ENCODE measurements around the gene ITFG2. TPM values are rescaled to one million over a fixed set of nuclear protein-coding genes. Genes with fewer than 3 reads are reported as not detected.

ITFG2 gene
- total RNA-seq (48.2 TPM), polyA plus RNA-seq (ENCODE audit: insufficient read depth, low read depth, low replicate concordance) (23.6 TPM)
- long read RNA-seq, donor 1, transcript ITFG2-201 (12 exons, 2,361 nt): major isoform, 11 of 48 reads
- long read RNA-seq, donor 1, partial matches to known transcripts: 32 of 48 reads
- long read RNA-seq, donor 1, other reads (novel, unspliced or antisense): 0 of 48 reads
- long read RNA-seq, donor 2, transcript ITFG2-201 (12 exons, 2,361 nt): major isoform, 8 of 21 reads
- long read RNA-seq, donor 2, partial matches to known transcripts: 9 of 21 reads
- long read RNA-seq, donor 2, other reads (novel, unspliced or antisense): 0 of 21 reads
- long read RNA-seq, donor 3, transcript ITFG2-201 (12 exons, 2,361 nt): major isoform, 7 of 45 reads
- long read RNA-seq, donor 3, partial matches to known transcripts: 33 of 45 reads
- long read RNA-seq, donor 3, other reads (novel, unspliced or antisense): 0 of 45 reads
- long read RNA-seq, donor 4, partial matches to known transcripts: 61 of 76 reads
- long read RNA-seq, donor 4, other reads (novel, unspliced or antisense): 11 of 76 reads
- long read RNA-seq, donor 5, partial matches to known transcripts: 0 of 3 reads
- long read RNA-seq, donor 5, other reads (novel, unspliced or antisense): 0 of 3 reads
- long read RNA-seq, donor 6, partial matches to known transcripts: 0 of 5 reads
- long read RNA-seq, donor 6, other reads (novel, unspliced or antisense): 0 of 5 reads
- long read RNA-seq, donor 7, transcript ITFG2-201 (12 exons, 2,361 nt): major isoform, 30 of 67 reads
- long read RNA-seq, donor 7, partial matches to known transcripts: 17 of 67 reads
- long read RNA-seq, donor 7, other reads (novel, unspliced or antisense): 15 of 67 reads
- long read RNA-seq, donor 8, transcript ITFG2-201 (12 exons, 2,361 nt): major isoform, 12 of 14 reads
- long read RNA-seq, donor 8, partial matches to known transcripts: 0 of 14 reads
- long read RNA-seq, donor 8, other reads (novel, unspliced or antisense): 0 of 14 reads
- long read RNA-seq, donor 9, transcript ITFG2-201 (12 exons, 2,361 nt): major isoform, 7 of 8 reads
- long read RNA-seq, donor 9, partial matches to known transcripts: 0 of 8 reads
- long read RNA-seq, donor 9, other reads (novel, unspliced or antisense): 0 of 8 reads
- long read RNA-seq, donor 10, transcript ITFG2-201 (12 exons, 2,361 nt): major isoform, 10 of 20 reads
- long read RNA-seq, donor 10, partial matches to known transcripts: 0 of 20 reads
- long read RNA-seq, donor 10, other reads (novel, unspliced or antisense): 6 of 20 reads

- intact Hi-C loops (cut with DNase I): no loop called here
- H3K4me1 ChIP-seq (ENCODE audit: control insufficient read depth in 2 of 3, insufficient read depth in 2 of 3, low read depth in 1 of 3, low read length in 3 of 3): peaks cover 0 to 14% (median 8%) of the 10 kb centered on the region in 3 donors
- H3K4me3 ChIP-seq (ENCODE audit: low read length in 3 of 3): peak within 1 kb of the TSS; percentile 79 to 100 (median 100)
- H3K9me3 ChIP-seq (ENCODE audit: control insufficient read depth in 2 of 3, insufficient read depth in 1 of 3, low read length in 3 of 3): no peaks in the 10 kb centered on the region
- H3K27ac ChIP-seq (ENCODE audit: low read depth in 2 of 2, low read length in 2 of 2): peak within 1 kb of the TSS; percentile 88 to 100
- peaks cover 0 to 10% (median 2%) of the 10 kb centered on the region in 3 donors for H3K36me3 ChIP-seq (ENCODE audit: control insufficient read depth in 2 of 3, insufficient read depth in 3 of 3, low read length in 3 of 3)
- peak; percentile 16 for TF ChIP-seq CTCF (IDR thresholded peaks at IDR 0.05; ENCODE audit: borderline replicate concordance, extremely low read depth, insufficient read depth)
- peak within 1 kb of the TSS; percentile 31 to 100 (median 98) for H3K9ac ChIP-seq (ENCODE audit: low read length in 3 of 3)
- no peaks in the 10 kb centered on the region for H3K27me3 ChIP-seq (ENCODE audit: control insufficient read depth, insufficient read depth, low read length)
- peak; percentile 80 for FAIRE-seq
- peak; percentile 98 to 100 (median 99) for DNase-seq
These were observed at the start of gene ITFG2 for GRCh38 chr12:2812290-2813213. Gene ITFG2 (plus strand): TSS chr12:2812668. CDS start chr12:2812761, 93 bp downstream.

DNA sequence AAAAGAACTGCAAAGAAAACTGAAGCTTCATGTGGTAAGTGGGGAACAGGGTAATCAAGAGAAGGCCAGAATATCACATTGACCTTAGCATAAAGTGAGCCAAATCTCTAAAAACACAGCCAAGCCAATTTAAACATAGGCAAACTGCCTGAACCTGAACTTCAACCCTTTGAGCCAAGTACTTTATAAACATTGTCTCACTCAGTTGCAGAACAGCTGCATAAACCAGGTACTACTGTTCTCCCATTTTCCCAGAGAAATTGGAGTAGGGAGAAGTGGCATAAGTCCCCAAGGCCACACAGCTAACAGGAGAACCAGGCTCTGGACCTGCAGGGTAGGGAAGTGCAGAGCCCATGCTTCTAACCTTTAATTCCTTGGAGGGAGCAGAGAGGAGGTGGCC, 48.1 kb upstream of the ITFG2 start:
- Histone ChIP-seq H3K9ac (ENCODE audit: low read length in 3 of 3) (no peak overlapping the region), H3K27me3 (ENCODE audit: control insufficient read depth, insufficient read depth, low read length) (no peaks in the 10 kb centered on the region), H3K9me3 (ENCODE audit: control insufficient read depth in 2 of 3, insufficient read depth in 1 of 3, low read length in 3 of 3) (no peaks in the 10 kb centered on the region), H3K4me3 (ENCODE audit: low read length in 3 of 3) (no peak overlapping the region), H3K27ac (ENCODE audit: low read depth in 2 of 2, low read length in 2 of 2) (no peak overlapping the region), H3K4me1 (ENCODE audit: control insufficient read depth in 2 of 3, insufficient read depth in 2 of 3, low read depth in 1 of 3, low read length in 3 of 3) (no peaks in the 10 kb centered on the region), H3K36me3 (ENCODE audit: control insufficient read depth in 2 of 3, insufficient read depth in 3 of 3, low read length in 3 of 3) (no peaks in the 10 kb centered on the region)
- no peak for TF ChIP-seq CTCF (IDR thresholded peaks at IDR 0.05; ENCODE audit: borderline replicate concordance, extremely low read depth, insufficient read depth)
- intact Hi-C loops (cut with DNase I): no loop called here
- DNase-seq (no peak), FAIRE-seq (no peak)

- H3K27me3 ChIP-seq (ENCODE audit: control insufficient read depth, insufficient read depth, low read length): no peaks in the 10 kb centered on the region
- TF ChIP-seq CTCF (IDR thresholded peaks at IDR 0.05; ENCODE audit: borderline replicate concordance, extremely low read depth, insufficient read depth): no peak
- H3K9ac ChIP-seq (ENCODE audit: low read length in 3 of 3): no peak overlapping the region
- H3K27ac ChIP-seq (ENCODE audit: low read depth in 2 of 2, low read length in 2 of 2): no peak overlapping the region
- H3K4me1 ChIP-seq (ENCODE audit: control insufficient read depth in 2 of 3, insufficient read depth in 2 of 3, low read depth in 1 of 3, low read length in 3 of 3): no peaks in the 10 kb centered on the region
- intact Hi-C loops (cut with DNase I): no loop called here
- DNase-seq: no peak
- no peaks in the 10 kb centered on the region for H3K36me3 ChIP-seq (ENCODE audit: control insufficient read depth in 2 of 3, insufficient read depth in 3 of 3, low read length in 3 of 3)
- no peak for FAIRE-seq
- no peak overlapping the region for H3K4me3 ChIP-seq (ENCODE audit: low read length in 3 of 3)
- H3K9me3 ChIP-seq (ENCODE audit: control insufficient read depth in 2 of 3, insufficient read depth in 1 of 3, low read length in 3 of 3): no peaks in the 10 kb centered on the region
These were observed 47.4 kb upstream of the ITFG2 start for GRCh38 chr12:2765052-2765451.

All from kidney (tissue), 22 donors.